Astrocyte (in vitro differentiated cells and primary cell): Measurements from ENCODE around the gene RNF207. TPM values are rescaled to one million over a fixed set of nuclear protein-coding genes. Genes with fewer than 3 reads are reported as not detected.

ENCODE experiments used
- DNase-seq: peaks from one replicate; pipeline ENCODE4 v3.0.0-alpha.2; 2010; ENCODE audit warnings: low read depth
- FAIRE-seq: peaks from 2 replicates; lab custom pipeline; 2011; peaks lifted over from hg19 to GRCh38; lab: Jason Lieb, UNC
- H2AFZ ChIP-seq: 2 replicates; pipeline ENCODE4 v1.6.0; 2012; ENCODE audit warnings: low read depth, low read length, inconsistent platforms
- H3K27ac ChIP-seq: 2 replicates; pipeline ENCODE4 v1.5.1; 2011; ENCODE audit warnings: low read depth, low read length, inconsistent platforms
- H3K27me3 ChIP-seq: 2 replicates; pipeline ENCODE4 v1.6.0; 2011; ENCODE audit warnings: low read length, inconsistent platforms; ENCODE audit not compliant: insufficient read depth
- H3K36me3 ChIP-seq: 2 replicates; pipeline ENCODE4 v1.5.1; 2011; ENCODE audit warnings: low read length, inconsistent platforms; ENCODE audit not compliant: insufficient read depth
- H3K4me1 ChIP-seq: 2 replicates; pipeline ENCODE4 v1.5.1; 2011; ENCODE audit warnings: low read length, inconsistent platforms; ENCODE audit not compliant: insufficient read depth
- H3K4me2 ChIP-seq: 2 replicates; pipeline ENCODE4 v1.6.0; 2012; ENCODE audit warnings: low read length, inconsistent platforms
- H3K4me3 ChIP-seq: 2 replicates; pipeline ENCODE4 v1.5.1; 2011; ENCODE audit warnings: low read depth, mild to moderate bottlenecking, low read length, inconsistent platforms; ENCODE audit not compliant: insufficient read depth
- H3K79me2 ChIP-seq: 2 replicates; pipeline ENCODE4 v1.6.0; 2012; ENCODE audit warnings: mild to moderate bottlenecking, low read length, inconsistent platforms; ENCODE audit not compliant: insufficient read depth
- H3K9ac ChIP-seq: 2 replicates; pipeline ENCODE4 v1.6.0; 2012; ENCODE audit warnings: mild to moderate bottlenecking, low read length, inconsistent platforms
- H3K9me3 ChIP-seq: 2 replicates; pipeline ENCODE4 v1.5.1; 2012; ENCODE audit warnings: low read depth, mild to moderate bottlenecking, low read length, inconsistent platforms; ENCODE audit not compliant: insufficient read depth
- H4K20me1 ChIP-seq: 2 replicates; pipeline ENCODE4 v1.6.0; 2012; ENCODE audit warnings: low read length, inconsistent platforms; ENCODE audit not compliant: insufficient read depth
- H3K27ac Mint-ChIP-seq: one replicate; pipeline ENCODE4 v1.8.0; 2021; ENCODE audit warnings: mild to moderate bottlenecking, mixed read lengths; ENCODE audit not compliant: unreplicated experiment
- H3K27me3 Mint-ChIP-seq: one replicate; pipeline ENCODE4 v1.8.0; 2021; ENCODE audit warnings: low read depth, mixed read lengths; ENCODE audit not compliant: unreplicated experiment
- H3K36me3 Mint-ChIP-seq: one replicate; pipeline ENCODE4 v1.8.0; 2021; ENCODE audit warnings: low read depth, mixed read lengths; ENCODE audit not compliant: unreplicated experiment
- H3K4me1 Mint-ChIP-seq: one replicate; pipeline ENCODE4 v1.8.0; 2021; ENCODE audit warnings: low read depth, mixed read lengths; ENCODE audit not compliant: unreplicated experiment
- H3K4me3 Mint-ChIP-seq: one replicate; pipeline ENCODE4 v1.8.0; 2021; ENCODE audit warnings: mild to moderate bottlenecking, moderate library complexity, mixed read lengths; ENCODE audit not compliant: unreplicated experiment
- H3K9me3 Mint-ChIP-seq: one replicate; pipeline ENCODE4 v1.8.0; 2021; ENCODE audit warnings: mild to moderate bottlenecking, mixed read lengths; ENCODE audit not compliant: unreplicated experiment
- CTCF ChIP-seq: IDR thresholded peaks from 2 replicates; pipeline ENCODE4 v1.5.1; 2011; ENCODE audit warnings: low read depth, mild to moderate bottlenecking, inconsistent platforms, low read length, moderate library complexity; ENCODE audit not compliant: insufficient read depth
- EZH2 ChIP-seq: IDR thresholded peaks from 2 replicates; pipeline ENCODE4 v1.6.1; 2012; ENCODE audit warnings: mild to moderate bottlenecking, low read length, inconsistent platforms; ENCODE audit not compliant: insufficient read depth
- total RNA-seq: library from RNA; stranded (reverse); gene quantifications from 2 replicates; pipeline ENCODE4 v1.2.1, GENCODE V29; 2021

The RNF207 gene
- total RNA-seq, 1 donor from 2014 or later: 4.7 TPM

DNA sequence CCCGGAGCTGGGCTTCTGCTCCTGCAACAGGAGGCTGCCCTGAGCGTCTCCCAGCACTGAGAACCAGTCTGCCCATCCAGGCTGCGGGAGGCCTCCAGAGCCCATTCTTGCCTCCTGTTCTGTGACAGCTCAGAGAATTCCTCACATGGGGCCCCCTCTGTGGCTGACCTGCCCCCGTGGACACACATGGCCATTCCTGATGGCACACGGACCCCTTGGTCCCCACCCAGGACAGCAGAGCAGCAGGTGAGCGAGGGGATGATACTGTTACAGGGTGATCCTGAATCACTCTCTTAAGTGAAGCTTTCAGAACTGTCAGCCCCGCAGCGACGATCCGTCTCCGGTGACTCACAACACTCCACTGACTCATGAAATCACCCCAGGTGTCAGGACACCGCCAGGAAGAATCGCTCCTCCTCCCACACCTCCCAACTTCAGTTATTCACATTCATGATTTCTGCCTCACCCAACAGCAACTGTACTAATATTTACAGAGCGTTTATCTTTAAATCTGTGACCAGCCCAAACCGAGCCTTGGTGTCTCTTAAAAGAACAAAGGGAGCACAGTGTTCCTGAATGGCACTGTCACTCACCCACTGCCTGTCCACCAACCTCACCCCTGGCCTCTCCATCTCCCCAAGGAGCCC lies 48.3 kb upstream of the RNF207 start:
- Histone ChIP-seq H3K27ac (no peak overlapping the region), H4K20me1 (peaks cover 14% of the 10 kb centered on the region), H3K4me1 (peaks cover 14% of the 10 kb centered on the region), H2AFZ (no peak overlapping the region), H3K27me3 (peaks cover 3% of the 10 kb centered on the region), H3K4me2 (peak overlapping the region; percentile 58), H3K79me2 (no peaks in the 10 kb centered on the region), H3K4me3 (no peak overlapping the region), H3K36me3 (no peaks in the 10 kb centered on the region), H3K9ac (peak overlapping the region; percentile 8), H3K9me3 (no peaks in the 10 kb centered on the region)
- Mint-ChIP-seq H3K27me3 (peaks cover 32% of the 10 kb centered on the region), H3K36me3 (no peaks in the 10 kb centered on the region), H3K27ac (peak overlapping the region; percentile 51), H3K9me3 (no peaks in the 10 kb centered on the region), H3K4me1 (peaks cover 16% of the 10 kb centered on the region), H3K4me3 (no peak overlapping the region)
- FAIRE-seq (no peak), DNase-seq (peak; percentile 46)
- TF ChIP-seq EZH2: no peak

DNA sequence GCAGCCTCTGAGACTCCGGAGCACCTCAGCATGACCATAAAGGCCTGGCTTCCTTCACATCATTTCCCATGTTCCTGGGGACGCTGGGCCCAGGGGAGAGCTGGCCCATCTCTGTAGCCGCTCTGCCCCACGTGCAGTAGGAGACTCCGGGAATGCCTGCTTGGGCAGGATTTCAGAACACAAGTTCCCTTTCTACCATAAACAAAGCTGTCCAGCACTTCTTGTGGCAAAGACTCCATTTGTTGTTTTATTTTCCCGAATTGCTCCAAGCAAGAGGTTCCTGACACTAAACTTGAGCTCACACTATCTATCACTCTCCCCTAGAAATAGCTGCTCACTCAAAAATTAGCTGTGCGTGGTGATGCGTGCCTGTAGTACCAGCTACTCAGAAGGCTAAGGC lies 47.7 kb upstream of the RNF207 start:
- H3K27me3 Mint-ChIP-seq: peaks cover 28% of the 10 kb centered on the region
- H3K36me3 ChIP-seq: no peaks in the 10 kb centered on the region
- H4K20me1 ChIP-seq: peaks cover 14% of the 10 kb centered on the region
- H3K27me3 ChIP-seq: peaks cover 3% of the 10 kb centered on the region
- H3K4me1 ChIP-seq: peaks cover 14% of the 10 kb centered on the region
- no peaks in the 10 kb centered on the region for H3K36me3 Mint-ChIP-seq
- H3K9me3 ChIP-seq: no peaks in the 10 kb centered on the region
- no peaks in the 10 kb centered on the region for H3K79me2 ChIP-seq
- DNase-seq (no peak), FAIRE-seq (no peak)
- H2AFZ ChIP-seq: no peak overlapping the region
- no peak overlapping the region for H3K27ac ChIP-seq
- no peak overlapping the region for H3K27ac Mint-ChIP-seq
- no peaks in the 10 kb centered on the region for H3K9me3 Mint-ChIP-seq
- no peak for TF ChIP-seq EZH2
- TF ChIP-seq CTCF: no peak
- no peak overlapping the region for H3K9ac ChIP-seq
- H3K4me3 Mint-ChIP-seq: no peak overlapping the region
- peaks cover 16% of the 10 kb centered on the region for H3K4me1 Mint-ChIP-seq
- H3K4me3 ChIP-seq: no peak overlapping the region
- peak overlapping the region; percentile 58 for H3K4me2 ChIP-seq

GRCh38 chr1:6162341-6162740 lies 43.6 kb upstream of the RNF207 start:
- TF ChIP-seq EZH2 (no peak), CTCF (no peak)
- peaks cover 8% of the 10 kb centered on the region for H3K4me1 ChIP-seq
- H3K27me3 Mint-ChIP-seq: peaks cover 62% of the 10 kb centered on the region

More at GRCh38 chr1:6162341-6162740, 43.6 kb upstream of the RNF207 start:
- Mint-ChIP-seq H3K27ac (no peak overlapping the region), H3K4me1 (peaks cover 11% of the 10 kb centered on the region), H3K36me3 (no peaks in the 10 kb centered on the region), H3K9me3 (no peaks in the 10 kb centered on the region), H3K4me3 (no peak overlapping the region)
- no peaks in the 10 kb centered on the region for H3K79me2 ChIP-seq
- no peak overlapping the region for H3K9ac ChIP-seq
- no peak overlapping the region for H3K27ac ChIP-seq
- H3K9me3 ChIP-seq: no peaks in the 10 kb centered on the region
- H2AFZ ChIP-seq: no peak overlapping the region
- H3K36me3 ChIP-seq: no peaks in the 10 kb centered on the region
- no peak overlapping the region for H3K4me3 ChIP-seq
- DNase-seq (no peak), FAIRE-seq (no peak)
- peaks cover 6% of the 10 kb centered on the region for H3K27me3 ChIP-seq
- H4K20me1 ChIP-seq: peaks cover 10% of the 10 kb centered on the region
- no peak overlapping the region for H3K4me2 ChIP-seq
